IgD-negative memory B cell (primary cell): ENCODE results near the gene ZBP1. TPM values are rescaled to one million over a fixed set of nuclear protein-coding genes. Genes with fewer than 3 reads are reported as not detected.
A peak's percentile ranks its signal among the peaks of the same experiment; 100 is the strongest.

Experiments
- H3K27ac Mint-ChIP-seq, 3 donors: one replicate each; pipeline ENCODE4 v1.8.0; 2020 to 2022; ENCODE audit warnings: mild to moderate bottlenecking in 3 of 3, mixed read lengths in 3 of 3, moderate library complexity in 1 of 3
- H3K27me3 Mint-ChIP-seq: one replicate; pipeline ENCODE4 v1.8.0; 2021; ENCODE audit warnings: mixed read lengths
- H3K36me3 Mint-ChIP-seq: one replicate; pipeline ENCODE4 v1.8.0; 2020; ENCODE audit warnings: mild to moderate bottlenecking, mixed read lengths
- H3K4me1 Mint-ChIP-seq, 3 donors: one replicate each; pipeline ENCODE4 v1.8.0; 2020 to 2022; ENCODE audit warnings: mixed read lengths in 3 of 3, mild to moderate bottlenecking in 1 of 3
- H3K4me3 Mint-ChIP-seq, 4 donors: one replicate each; pipeline ENCODE4 v1.8.0; 2020 to 2022; ENCODE audit warnings: mild to moderate bottlenecking in 4 of 4, mixed read lengths in 4 of 4, moderate library complexity in 3 of 4
- H3K9me3 Mint-ChIP-seq, 3 donors: one replicate each; pipeline ENCODE4 v1.8.0; 2020 to 2021; ENCODE audit warnings: mixed read lengths in 3 of 3, mild to moderate bottlenecking in 1 of 3
- polyA plus RNA-seq: library from polyadenylated mRNA; unstranded; fragments of 300-500 nt; fragmentation: Illumina TruSeq; gene quantifications from one replicate; pipeline ENCODE4 v1.2.3, GENCODE V29; 2021

ZBP1 gene
- polyA plus RNA-seq, 1 donor from 2014 or later: 29.6 TPM

DNA sequence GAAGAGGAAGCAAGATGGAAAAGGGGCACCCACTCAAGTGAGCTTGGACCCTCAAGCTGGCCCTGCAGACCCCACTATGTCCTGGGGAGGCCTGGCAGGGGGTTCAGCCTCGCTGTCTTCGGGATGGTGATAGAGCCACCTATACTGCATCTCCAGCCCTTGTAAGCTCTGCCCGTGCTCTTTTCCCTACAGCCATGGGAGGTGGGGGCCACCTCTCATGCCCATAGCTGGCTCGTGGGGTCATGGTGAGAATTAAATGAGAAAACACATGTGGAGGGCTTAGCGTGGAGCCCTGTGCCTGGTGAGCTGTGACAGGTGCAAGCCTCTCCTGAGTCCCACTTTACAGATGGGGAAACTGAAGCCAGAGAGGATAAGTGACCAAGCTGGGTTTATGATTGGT lies 31.6 kb downstream of the ZBP1 start:
- Mint-ChIP-seq H3K36me3 (no peaks in the 10 kb centered on the region), H3K27ac (no peak overlapping the region), H3K4me3 (no peak overlapping the region), H3K27me3 (peaks cover 23% of the 10 kb centered on the region), H3K4me1 (peaks cover 0 to 8% (median 4%) of the 10 kb centered on the region in 3 donors), H3K9me3 (peaks cover 0 to 9% (median 2%) of the 10 kb centered on the region in 3 donors)

DNA sequence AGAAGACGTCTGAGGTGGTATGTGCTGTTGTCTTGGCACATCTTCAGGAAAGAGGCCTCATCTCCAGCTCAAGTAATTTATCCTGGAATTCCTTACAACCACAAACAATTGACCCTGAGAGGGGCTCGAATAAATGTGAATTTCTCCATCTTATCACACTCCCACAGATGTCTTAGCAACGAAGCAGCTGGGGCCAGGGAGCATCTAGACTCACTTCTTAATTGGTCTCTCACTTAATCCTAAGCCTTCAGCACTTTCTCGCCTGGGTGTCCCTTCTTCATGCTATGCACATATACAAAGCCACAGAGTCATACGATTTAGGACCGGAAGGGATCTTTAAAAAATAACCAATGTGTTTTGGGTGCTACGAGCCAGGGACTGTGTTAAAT lies 32.2 kb downstream of the ZBP1 start:
- Mint-ChIP-seq H3K27ac (no peak overlapping the region), H3K9me3 (peaks cover 0 to 9% (median 2%) of the 10 kb centered on the region in 3 donors), H3K27me3 (peaks cover 29% of the 10 kb centered on the region), H3K4me1 (peaks cover 0 to 4% (median 0%) of the 10 kb centered on the region in 3 donors), H3K36me3 (no peaks in the 10 kb centered on the region), H3K4me3 (no peak overlapping the region)

DNA sequence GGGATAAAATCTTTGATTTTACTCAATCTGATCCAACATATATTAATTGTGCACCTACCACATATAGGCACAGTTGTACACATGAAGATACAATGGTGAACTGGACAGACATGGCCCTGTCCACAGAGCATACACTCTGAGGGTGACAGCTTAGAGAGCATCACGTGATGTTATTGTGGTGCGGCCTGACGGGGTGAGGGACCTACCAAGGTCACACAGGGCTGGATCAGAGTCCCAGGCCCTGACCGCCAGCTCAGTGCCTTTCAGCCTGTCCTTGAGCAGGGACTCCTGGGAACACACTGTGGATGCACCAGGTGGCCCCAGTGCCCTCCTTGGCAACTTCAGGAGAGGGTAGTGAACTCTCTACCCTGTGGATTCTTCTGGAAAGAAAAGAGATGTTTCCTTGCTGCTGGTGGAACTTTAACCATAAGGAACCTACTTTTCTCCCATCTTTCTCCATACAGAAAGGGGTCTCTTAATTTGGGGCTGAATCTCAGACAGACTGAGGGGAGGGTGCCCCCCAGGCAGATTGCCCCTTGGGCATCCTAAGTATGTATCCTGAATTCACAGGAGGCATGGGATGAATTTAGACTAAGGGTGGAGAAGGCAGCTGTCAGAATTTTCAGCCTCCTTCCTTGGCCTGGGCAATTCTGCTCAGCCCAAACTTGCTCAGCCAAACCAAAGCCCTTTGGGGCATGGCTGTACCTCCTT lies 32.8 kb downstream of the ZBP1 start:
- Mint-ChIP-seq H3K27me3 (peaks cover 32% of the 10 kb centered on the region), H3K27ac (no peak overlapping the region)

DNA sequence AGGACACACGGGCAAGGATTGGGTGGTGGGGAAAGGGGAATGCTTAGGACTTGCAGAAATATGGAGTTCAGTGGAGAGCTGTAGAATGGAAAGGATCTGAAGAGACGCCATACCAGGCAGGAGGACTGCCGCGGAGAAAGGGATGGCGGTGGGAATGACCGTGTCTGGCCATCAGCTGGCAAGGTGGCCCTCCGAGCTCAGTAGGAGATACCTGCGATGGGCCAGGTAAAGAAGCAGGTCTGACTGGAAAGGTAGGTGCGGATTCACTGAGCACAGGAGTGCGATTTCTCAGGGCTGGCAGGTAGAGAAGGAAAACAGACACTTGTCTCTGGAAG lies 33.3 kb downstream of the ZBP1 start:
- H3K27ac Mint-ChIP-seq: no peak overlapping the region
- H3K4me1 Mint-ChIP-seq: peaks cover 0 to 4% (median 0%) of the 10 kb centered on the region in 3 donors
- no peaks in the 10 kb centered on the region for H3K36me3 Mint-ChIP-seq
- H3K4me3 Mint-ChIP-seq: no peak overlapping the region
- H3K9me3 Mint-ChIP-seq: peaks cover 0 to 9% (median 2%) of the 10 kb centered on the region in 3 donors
- H3K27me3 Mint-ChIP-seq: peaks cover 37% of the 10 kb centered on the region

More for the DNA sequence above, 32.8 kb downstream of the ZBP1 start:
- Mint-ChIP-seq H3K4me3 (no peak overlapping the region), H3K4me1 (peaks cover 0 to 4% (median 0%) of the 10 kb centered on the region in 3 donors), H3K36me3 (no peaks in the 10 kb centered on the region), H3K9me3 (peaks cover 0 to 9% (median 2%) of the 10 kb centered on the region in 3 donors)

DNA sequence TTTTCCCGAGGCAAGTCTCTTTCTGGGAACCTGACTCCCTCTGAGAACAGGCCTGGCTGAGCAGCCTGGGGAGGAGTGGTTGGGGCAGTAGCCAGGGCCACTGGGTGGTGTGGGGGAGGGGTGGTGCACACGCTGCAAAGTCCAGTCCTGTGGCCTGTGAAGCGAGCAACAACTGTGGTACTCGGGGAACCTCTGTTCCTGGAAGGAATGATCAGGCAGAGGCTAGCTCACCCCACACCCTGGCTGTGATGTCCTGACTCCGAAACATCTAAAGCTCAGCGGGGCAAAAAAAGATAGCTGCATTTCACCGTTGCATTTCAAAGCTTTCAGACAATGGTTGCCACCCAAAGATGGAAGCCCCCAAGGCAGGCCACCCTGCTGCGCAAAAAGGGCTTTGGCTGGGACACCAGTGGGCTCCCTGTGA lies 33.8 kb downstream of the ZBP1 start:
- H3K9me3 Mint-ChIP-seq: peaks cover 0 to 9% (median 2%) of the 10 kb centered on the region in 3 donors
- no peak overlapping the region for H3K27ac Mint-ChIP-seq
- peaks cover 0 to 4% (median 0%) of the 10 kb centered on the region in 3 donors for H3K4me1 Mint-ChIP-seq
- H3K4me3 Mint-ChIP-seq: no peak overlapping the region
- H3K27me3 Mint-ChIP-seq: peaks cover 38% of the 10 kb centered on the region
- no peaks in the 10 kb centered on the region for H3K36me3 Mint-ChIP-seq

DNA sequence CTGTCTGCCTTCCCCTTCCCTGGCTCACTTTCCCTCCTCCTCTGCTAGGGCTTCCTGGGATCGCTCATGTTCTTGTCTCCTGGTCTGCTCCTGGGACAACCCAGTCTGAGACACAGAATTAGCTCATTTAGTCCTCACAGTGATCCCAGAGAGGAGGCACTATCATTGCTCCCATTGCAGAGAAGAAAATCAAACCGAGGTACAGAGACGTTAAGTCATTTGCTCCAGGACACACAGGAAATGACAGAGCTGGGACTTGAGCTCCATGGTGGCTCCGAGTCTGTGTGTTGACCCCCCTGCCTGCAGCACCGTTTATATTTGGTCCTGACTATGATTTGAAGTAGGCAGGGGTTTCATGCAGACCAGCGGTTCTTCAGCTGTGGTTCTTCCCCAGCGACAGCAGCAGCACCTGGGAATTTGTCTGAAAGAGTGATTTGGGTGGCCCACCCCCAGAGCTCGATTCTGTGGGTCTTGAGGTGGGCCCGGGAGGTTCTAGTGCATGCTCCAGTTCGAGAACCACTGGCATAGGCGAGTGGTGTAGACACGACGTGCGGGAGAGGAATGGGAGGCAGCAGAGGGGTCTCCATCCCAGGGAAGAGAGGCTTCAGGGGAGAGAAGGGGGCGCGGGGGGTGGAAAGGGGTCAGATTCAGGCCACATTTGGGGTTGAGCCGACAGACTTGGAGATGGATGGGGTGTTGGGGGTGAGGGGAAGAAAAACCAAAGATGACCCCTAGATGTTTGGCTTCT lies 34.6 kb downstream of the ZBP1 start:
- H3K4me1 Mint-ChIP-seq: peaks cover 0 to 1% (median 0%) of the 10 kb centered on the region in 3 donors
- H3K27me3 Mint-ChIP-seq: peaks cover 41% of the 10 kb centered on the region
- no peaks in the 10 kb centered on the region for H3K36me3 Mint-ChIP-seq
- H3K4me3 Mint-ChIP-seq: peak overlapping the region in 1 of 4 donors; percentile 63
- no peak overlapping the region for H3K27ac Mint-ChIP-seq
- peaks cover 0 to 9% (median 2%) of the 10 kb centered on the region in 3 donors for H3K9me3 Mint-ChIP-seq

DNA sequence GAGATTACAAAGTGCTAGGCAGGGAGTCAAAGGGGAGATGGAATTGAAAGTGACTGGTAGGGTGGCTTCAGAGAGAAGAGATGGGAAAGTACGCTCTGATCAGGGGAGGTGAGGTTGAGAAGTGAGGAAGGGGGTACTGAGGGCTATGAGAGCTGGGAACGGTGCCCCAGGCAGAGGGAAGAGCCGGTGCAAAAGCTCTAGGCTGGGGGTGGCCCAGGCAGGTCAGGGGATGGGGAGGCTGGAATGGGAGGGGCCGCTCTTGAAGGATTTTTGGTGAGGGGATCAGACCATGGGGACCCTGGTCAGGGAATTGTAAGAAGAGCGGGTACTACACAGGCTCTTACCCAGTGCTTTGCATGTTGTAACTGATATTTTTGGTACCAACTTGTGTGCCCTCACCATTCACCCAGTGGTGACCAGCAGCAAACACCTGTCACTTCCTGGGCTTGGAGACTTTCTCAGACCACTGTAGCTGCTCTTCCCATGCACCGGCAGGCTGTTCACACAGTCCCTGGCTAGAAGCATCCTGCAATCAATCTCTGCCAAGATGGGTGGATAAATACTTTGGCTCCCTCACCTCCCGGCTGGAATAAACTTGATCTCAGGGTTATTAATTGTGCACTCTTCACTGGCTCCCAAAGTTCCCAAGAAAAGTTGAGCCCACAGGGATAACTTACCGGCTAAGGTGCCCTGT lies 35.3 kb downstream of the ZBP1 start:
- H3K4me1 Mint-ChIP-seq: peaks cover 0 to 1% (median 0%) of the 10 kb centered on the region in 3 donors
- H3K9me3 Mint-ChIP-seq: peaks cover 0 to 9% (median 2%) of the 10 kb centered on the region in 3 donors
- no peak overlapping the region for H3K27ac Mint-ChIP-seq
- no peaks in the 10 kb centered on the region for H3K36me3 Mint-ChIP-seq
- H3K27me3 Mint-ChIP-seq: peaks cover 48% of the 10 kb centered on the region
- H3K4me3 Mint-ChIP-seq: peak overlapping the region in 1 of 4 donors; percentile 80

DNA sequence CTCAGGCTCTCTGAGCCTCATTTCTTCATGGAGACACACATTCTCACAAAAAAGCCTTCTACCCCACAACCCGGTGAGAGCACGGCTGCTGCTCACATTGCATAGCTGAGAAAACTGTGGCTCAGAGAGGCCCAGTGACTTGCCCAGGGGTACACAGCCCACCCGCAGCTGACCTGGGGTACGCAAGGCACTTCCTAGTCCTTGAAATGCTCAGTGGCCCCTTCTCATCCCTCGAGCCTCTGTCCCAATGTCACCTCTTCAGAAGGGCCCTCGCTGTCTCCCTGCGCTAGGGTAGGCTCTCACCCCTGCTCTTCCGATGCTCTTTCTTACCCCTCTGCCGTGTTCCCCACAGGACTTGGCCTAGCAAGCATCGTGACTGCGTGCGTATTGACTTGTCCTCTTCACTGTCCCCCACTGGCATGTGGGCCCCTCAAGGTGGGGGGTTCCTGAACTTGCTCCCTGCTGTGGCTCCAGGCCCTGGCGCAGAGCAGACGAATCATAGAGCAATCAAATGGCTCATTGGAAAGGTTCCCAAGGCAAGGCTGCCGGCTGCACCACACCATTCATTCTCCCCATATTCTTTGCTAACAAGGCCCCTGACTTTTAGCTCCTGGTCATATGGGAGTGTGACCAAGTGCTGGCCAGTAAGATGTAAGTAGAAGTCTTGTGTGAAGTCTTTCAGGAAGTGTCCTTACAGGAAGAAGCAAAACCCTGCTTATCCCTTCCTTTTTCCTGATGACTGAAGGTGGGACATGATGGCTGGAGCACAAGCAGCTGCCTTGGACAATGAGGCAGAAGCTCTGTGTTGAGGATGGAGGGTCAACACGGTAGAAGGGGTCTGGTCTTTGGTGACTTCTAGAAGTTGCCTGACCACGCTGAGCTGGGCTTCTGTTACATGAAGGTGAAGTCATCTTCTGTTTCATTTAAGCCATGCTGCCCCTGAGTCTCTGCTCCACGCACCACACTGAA lies 36.7 kb downstream of the ZBP1 start:
- H3K9me3 Mint-ChIP-seq: peaks cover 0 to 9% (median 2%) of the 10 kb centered on the region in 3 donors

DNA sequence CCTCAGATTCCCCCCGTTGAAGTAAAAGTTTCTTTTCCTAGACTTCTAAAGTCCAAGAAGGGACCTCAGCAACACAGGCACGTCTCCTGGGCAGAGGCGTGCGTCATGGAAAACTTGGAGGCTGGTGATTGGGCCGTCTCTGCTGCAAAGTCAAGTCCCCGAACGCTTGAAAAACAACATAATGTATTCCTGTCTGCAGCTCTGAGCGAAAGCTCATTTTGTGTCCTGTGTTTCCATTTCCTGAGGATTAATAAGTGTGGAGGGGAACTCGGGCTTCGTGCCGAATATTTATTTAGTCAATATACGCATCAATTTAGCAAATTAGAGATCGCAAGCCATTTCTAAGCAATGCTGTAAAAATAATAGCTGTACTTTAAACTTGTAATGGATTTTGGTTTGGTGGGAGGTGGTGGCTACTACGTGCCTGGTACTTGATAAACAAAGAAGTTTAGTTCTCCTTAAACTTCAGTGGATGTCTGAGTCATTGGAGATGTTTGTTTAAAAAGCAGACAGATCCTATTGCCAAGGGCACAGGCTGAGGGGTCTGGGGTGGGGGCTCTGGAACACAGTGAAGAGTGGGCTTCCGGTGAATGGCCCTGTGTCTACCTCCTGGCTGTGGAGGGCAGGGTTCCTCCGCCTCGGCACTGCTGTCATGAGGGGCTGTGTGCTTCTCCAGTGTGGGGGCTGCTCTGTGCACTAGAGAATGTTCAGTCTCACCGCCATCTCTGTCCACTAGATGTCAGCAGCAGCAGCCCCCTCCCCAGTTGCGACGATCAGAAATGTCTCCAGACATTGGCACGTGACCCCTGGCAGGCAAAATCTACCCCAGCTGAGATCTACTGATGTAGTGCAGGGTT lies 37.6 kb downstream of the ZBP1 start:
- peaks cover 0 to 5% (median 2%) of the 10 kb centered on the region in 3 donors for H3K9me3 Mint-ChIP-seq
- H3K4me3 Mint-ChIP-seq: no peak overlapping the region
- H3K36me3 Mint-ChIP-seq: no peaks in the 10 kb centered on the region
- peaks cover 0 to 1% (median 0%) of the 10 kb centered on the region in 3 donors for H3K4me1 Mint-ChIP-seq
- no peak overlapping the region for H3K27ac Mint-ChIP-seq
- H3K27me3 Mint-ChIP-seq: peaks cover 58% of the 10 kb centered on the region

More for the DNA sequence above, 36.7 kb downstream of the ZBP1 start:
- peaks cover 53% of the 10 kb centered on the region for H3K27me3 Mint-ChIP-seq
- H3K36me3 Mint-ChIP-seq: no peaks in the 10 kb centered on the region
- no peak overlapping the region for H3K4me3 Mint-ChIP-seq
- H3K4me1 Mint-ChIP-seq: peaks cover 0 to 1% (median 0%) of the 10 kb centered on the region in 3 donors
- H3K27ac Mint-ChIP-seq: no peak overlapping the region

DNA sequence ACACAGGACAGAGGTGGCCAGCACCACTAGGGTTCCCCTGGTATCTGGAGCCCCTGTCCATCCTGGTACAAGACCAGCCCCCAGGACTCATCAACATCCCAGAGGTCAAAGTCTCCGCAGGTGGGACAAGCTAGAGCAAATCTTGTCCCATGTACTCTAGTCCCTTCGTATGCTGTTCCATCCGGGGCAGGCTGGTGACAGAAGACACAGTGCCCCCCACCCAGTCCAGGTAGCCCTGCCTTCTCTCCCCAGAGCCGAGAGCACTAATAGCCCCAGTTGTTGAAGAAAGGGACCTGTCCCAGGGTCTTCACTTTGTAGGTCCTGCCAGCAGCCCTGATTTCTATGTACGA lies 38.2 kb downstream of the ZBP1 start:
- Mint-ChIP-seq H3K4me3 (no peak overlapping the region), H3K36me3 (no peaks in the 10 kb centered on the region), H3K4me1 (peaks cover 0 to 1% (median 0%) of the 10 kb centered on the region in 3 donors), H3K27ac (no peak overlapping the region), H3K9me3 (peaks cover 0 to 2% (median under 1%) of the 10 kb centered on the region in 3 donors), H3K27me3 (peaks cover 58% of the 10 kb centered on the region)

DNA sequence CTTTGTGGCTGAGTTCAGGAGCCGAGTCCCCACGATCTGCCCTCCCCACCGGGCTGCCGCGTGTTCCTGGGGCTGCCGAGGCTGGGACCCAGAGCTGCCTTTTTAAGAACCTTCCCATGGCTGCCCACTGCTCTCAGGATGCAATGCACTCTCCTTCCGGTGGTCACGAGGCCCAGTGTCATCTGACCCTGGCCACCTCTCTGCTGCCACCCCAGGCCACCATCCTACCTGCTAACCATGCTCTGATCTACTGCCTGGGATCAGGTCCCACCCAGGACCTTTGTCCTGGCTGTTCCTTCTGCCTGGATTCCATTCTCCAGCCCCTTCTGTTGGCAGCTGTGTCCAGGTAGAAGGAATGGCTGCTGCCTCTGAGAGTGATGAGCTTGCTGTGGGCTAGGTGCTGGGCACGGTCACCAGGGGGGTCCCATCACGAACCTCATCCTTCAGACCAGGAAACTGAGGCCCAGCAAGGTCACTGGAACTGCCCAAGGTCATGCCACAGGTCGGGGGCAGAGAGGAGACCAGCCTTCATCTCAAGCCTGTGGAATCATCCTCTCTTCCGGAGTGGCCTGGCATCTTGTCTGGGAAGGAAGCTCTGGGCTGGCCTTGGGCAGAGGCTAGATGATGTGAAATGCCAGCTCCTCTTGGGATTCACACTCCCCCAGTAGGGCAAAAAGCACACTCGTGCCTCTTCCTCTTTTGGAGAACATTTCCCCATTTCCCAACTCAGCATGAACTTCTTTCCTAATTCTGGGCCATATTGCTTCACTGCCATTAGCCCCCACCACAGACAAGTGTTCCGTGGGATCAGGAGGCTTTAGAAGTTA lies 38.8 kb downstream of the ZBP1 start:
- Mint-ChIP-seq H3K4me3 (no peak overlapping the region), H3K9me3 (no peaks in the 10 kb centered on the region), H3K27me3 (peaks cover 58% of the 10 kb centered on the region), H3K4me1 (peaks cover 0 to 1% (median 0%) of the 10 kb centered on the region in 3 donors), H3K36me3 (no peaks in the 10 kb centered on the region), H3K27ac (no peak overlapping the region)

DNA sequence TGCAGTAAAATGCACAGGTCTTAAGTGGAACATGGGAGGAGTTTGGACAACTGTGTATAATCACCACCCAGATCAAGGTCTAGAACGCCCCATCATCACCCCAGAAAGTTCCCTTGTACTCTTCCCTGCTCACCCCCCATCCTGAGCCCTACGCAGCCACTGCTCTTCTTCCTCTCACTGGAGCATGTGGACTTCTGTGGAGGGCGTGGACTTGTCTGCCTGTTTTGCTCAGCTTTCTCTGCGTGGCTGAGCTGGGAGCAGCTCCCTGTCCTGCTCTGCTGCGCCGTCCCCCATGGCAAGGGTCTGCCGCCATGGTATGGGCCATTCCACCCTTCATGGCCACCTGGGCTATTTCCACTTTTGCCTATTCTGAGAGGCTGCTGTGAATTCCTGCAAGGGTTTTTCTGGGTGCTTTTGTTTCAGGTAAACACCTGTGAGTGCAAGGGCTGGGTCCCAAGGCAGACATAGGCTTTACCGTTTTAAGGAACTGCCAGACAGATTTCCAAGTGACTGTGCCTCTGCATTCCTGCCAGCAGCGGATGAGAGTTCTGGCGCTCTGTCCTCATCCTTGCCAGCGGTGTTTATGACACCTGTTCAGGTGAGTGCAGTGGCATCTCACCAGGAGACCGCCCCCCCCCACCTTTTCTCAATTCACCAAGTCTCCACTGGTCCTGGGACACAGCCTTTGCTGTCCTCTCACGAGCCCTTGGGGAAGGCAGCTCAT lies 39.6 kb downstream of the ZBP1 start:
- H3K36me3 Mint-ChIP-seq: no peaks in the 10 kb centered on the region
- H3K9me3 Mint-ChIP-seq: no peaks in the 10 kb centered on the region
- no peak overlapping the region for H3K27ac Mint-ChIP-seq
- peaks cover 58% of the 10 kb centered on the region for H3K27me3 Mint-ChIP-seq
- H3K4me3 Mint-ChIP-seq: no peak overlapping the region
- H3K4me1 Mint-ChIP-seq: peaks cover 0 to 1% (median 0%) of the 10 kb centered on the region in 3 donors
